DMS79 treated with DMSO at 0.1 percent for 48 hours (cell line): ENCODE results near the gene PECR.
"Not testable (repeated sequence)": the region's sequence is repeated elsewhere in the genome, so short reads cannot be mapped to it uniquely, and the experiment has no call there.

Source experiments
- DNase-seq: peaks from one replicate; lab custom pipeline; 2025; lab: John Stamatoyannopoulos, UW

PECR gene

GRCh38 chr2:216029416-216030129, 52.0 kb downstream of the PECR start:
- DNase-seq, result no peak

DNA sequence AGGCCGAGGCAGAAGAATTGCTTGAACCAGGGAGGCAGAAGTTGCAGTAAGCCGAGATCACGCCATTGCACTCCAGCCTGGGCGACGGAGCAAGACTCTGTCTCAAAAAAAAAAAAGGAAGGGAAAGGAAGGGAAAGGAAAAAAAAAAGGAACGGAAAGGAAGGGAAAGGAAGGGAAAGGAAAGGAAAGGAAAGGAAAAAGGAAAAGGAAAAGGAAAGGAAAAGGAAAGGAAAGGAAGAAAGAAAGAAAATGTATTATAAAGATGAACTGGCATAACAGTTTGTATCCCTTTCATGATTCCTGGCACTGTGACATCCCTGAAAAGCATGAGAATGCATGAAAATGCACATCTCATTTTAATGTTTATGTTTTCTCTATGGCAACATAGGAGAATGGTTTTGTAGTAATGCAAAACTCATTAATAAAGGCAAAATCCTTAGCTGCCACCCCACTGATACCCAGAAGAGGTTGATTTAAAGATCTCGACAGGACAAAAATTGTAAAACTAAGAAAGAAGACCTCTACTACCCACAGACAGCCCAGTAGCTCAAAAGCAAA, 56.8 kb downstream of the PECR start:
- no peak for DNase-seq

GRCh38 chr2:216023055-216023648, 58.5 kb downstream of the PECR start:
- peak; percentile 4 for DNase-seq

GRCh38 chr2:216021768-216022565, 59.6 kb downstream of the PECR start:
- no peak for DNase-seq

DNA sequence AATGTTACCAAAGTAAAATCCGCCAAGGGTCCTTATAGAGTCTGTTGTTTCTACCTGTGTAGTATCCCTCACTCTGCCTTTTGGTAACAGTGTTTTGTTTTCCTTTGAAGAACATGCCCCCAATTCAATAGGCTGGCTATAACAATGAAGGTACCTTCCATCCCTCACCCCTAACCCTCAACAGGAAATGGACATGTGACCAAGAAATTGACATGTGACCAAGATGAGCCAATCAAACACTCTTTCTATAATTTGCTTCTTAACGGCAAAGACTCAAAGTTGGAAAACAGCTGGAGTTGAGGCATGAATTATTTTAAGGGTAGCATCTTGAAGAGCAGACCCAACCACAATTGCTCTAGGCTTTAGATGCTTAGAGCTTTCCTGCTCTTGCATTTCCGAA, 62.9 kb downstream of the PECR start:
- DNase-seq, result no peak

DNA sequence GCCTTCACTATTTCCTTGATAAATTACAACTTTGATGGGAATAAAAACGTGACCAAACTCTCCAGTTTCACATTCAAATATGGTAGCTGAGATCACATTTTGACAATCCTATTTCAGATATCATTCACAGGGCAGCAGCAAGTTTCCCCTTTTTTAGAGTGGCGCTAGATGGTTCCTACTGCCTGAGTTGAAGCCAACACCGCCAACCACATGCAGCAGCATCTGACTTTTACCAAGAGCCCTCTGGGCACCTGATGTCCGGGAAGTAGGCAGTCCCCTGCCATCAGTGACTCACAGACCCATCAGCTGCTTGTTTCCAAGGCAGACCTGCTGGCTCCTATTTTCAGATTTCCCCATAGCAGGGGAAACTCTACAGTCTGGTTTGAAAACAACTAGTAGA, 64.2 kb downstream of the PECR start:
- no peak for DNase-seq

DNA sequence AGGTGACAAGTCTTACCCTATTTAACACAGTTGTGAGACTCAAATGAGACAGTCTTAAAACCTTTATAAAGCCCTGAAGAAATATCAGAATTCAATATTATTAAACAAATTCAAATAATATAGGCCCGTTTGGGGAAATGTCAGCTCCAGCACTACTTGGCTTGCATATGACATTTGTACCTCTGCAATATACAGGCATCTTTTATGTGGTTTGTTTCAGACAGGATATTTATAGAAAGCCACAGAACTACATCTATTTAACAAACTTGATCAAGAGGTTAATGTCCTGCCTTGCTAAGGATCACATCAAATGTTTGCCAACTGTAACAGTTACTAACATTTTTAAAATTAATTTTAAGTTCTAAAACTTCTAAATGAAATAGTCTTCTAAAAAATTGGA, 65.0 kb downstream of the PECR start:
- DNase-seq, result no peak

DNA sequence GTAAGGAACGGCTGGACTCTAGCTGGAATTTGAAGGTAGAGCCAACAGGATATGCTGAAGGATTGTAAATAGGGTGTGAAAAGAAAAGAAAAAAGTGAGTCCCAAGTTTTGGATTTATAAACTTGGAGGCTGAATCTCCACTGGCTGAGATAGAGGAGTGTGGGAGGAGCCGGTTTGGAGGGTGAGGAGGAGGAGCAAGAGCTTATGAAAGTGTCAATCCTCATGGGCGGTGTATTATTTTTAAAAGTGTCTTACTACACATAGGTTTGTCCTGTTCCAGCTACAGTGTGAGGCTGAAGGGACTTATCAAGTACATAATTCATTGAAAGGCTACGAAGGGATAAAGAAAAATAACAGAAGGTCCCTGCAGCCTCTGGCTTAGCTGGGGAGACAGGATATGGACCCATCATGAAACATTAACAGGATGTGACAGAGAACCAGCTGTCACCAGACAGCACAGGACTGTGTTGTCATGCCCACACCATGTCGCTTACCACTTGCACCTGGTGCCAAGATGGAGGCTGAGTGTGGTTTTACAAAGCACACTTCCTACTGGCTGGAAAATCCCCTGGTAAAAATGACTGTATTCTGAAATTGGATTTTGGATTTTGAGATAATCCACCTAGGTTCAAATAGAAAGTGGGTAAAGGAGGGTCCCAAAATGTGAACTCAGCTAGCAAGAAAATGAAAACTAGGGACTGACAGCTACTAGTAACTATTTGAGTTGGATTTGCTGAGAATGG, 65.7 kb downstream of the PECR start:
- DNase-seq, result no peak

GRCh38 chr2:216014986-216015385, 66.6 kb downstream of the PECR start:
- no peak for DNase-seq

DNA sequence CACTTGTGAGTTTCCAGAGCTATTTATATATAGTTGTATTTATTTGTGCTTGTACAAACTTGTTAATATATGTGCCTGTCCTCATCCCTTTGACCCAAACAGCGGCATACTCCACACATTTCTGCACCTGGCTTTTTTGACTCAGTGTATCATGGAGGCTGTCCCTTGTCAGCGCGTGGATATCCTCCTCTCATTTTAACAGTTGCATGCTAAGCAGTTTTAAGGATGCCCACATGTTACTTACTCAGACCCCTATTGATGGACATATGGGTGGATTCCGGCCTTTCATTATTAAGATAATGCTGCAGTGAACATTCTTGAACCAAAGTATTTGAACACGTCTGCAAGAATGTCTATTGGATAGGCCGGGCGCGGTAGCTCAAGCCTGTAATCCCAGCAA, 67.6 kb downstream of the PECR start:
- no peak for DNase-seq

GRCh38 chr2:216013080-216013909, 68.3 kb downstream of the PECR start, which contains the start of gene MREG:
MREG (minus strand) TSS chr2:216013551; CDS start chr2:216013327, 224 bp downstream.
- peak; percentile 59 for DNase-seq

- no peak for DNase-seq
These were observed 68.9 kb downstream of the PECR start for GRCh38 chr2:216012830-216013079.

GRCh38 chr2:216012133-216012829, 69.3 kb downstream of the PECR start:
- DNase-seq, result peak; percentile 39

GRCh38 chr2:216009215-216009614, 72.4 kb downstream of the PECR start:
- not testable (repeated sequence) for DNase-seq

DNA sequence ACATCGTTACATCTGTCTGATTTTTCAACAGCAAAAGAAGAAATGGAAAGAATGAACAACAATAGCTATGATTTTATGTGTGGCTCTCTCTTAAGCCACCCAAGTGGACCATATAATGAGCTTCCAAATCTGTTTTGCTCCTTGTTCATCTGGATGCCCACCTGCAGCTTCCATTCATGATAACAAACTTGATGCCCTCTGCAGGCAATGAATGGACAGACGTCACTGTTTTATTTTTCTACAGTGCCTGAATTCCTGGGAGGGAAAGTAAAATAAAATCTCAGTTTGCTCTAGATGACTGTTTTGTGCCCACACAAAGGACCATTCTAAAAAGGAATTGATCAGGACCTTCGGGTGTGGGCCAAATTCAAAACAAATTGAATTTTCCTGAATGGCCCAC, 73.2 kb downstream of the PECR start:
- no peak for DNase-seq

DNA sequence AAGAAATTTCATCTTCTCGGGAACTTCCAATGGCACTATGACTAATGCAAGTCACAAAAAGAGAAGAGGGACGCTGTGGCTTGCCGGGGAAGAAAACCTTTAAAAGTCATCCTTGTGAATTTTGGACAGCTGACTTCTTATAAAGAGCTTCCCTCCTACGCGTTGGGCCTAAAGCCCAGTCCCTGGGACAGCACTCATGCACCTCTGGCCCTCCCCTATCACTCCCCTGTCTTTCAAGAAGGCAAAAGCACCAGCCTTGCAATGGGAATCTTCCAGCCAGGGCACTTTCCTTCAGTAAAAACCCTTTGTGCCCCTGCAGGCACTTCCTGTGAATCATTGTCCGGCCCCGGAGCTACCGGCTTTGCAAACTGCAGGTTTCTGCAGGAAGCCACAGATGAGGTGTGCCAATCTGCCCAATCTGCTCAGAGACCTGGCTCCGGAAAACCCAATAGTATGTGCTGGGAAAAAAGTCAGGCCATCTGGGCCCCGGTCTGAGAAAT, 75.4 kb downstream of the PECR start:
- no peak for DNase-seq

- no peak for DNase-seq
These were observed 76.8 kb downstream of the PECR start for GRCh38 chr2:216004697-216005283.

DNA sequence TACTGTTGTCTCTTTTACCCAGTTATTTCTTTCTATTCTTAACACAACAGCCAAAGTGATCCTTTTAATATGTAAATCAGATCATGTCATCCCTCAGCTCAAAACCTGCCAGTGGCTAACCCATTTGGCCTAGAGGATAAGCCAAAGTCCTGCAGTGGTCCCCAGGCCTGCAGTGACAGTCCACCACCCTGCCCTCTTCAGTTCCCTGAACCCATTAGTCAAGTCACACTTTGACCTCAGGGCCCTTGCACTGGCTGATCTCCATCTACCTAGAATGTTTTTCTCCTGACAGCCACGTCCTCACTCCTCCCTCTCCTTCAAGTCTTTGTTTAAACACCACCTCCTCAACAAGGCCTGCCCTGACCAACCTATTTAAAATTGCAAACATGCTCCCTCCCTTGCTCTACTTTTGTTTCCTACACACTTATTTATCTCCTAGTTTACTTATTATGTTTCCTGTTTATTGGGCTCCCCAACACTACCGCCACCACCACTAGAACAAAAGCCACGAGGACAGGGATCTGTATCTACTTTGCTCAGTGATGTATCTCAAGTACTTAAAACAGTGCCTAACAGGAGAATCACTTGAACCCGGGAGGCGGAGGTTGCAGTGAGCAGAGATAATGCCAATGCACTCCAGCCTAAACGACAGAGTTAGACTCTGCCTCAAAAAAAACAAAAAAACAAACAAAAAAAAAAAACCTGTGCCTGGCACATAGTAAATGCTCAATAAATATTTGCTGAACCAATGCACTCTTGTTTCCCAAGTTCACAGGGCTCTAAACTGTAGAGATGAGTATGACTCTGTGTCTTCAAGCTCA, 77.5 kb downstream of the PECR start:
- DNase-seq, result no peak

DNA sequence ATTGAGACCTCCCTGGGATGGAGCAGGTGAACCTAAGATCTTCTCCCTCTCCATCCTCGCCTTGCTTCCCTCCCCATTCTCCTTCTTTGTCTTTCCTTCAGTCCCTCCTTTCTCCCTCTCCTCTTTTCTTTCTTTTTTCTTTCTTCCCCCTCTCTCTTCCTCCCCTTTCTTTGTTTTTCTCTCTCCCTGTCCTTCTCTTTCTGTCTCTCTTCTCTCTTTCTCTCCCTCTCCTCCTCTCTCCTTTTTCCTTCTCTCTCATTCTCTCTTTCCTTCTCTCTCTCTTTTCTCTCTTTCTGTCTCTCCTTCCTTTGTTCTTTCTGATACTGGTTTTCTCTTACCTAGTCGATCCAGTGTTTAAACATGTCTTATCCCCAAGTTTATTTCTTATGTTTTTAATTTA, 78.9 kb downstream of the PECR start:
- DNase-seq, result no peak
